Activated CD4-positive, alpha-beta memory T cell treated with anti-CD3 and anti-CD28 coated beads for 36 hours (primary cell): ENCODE measurements around the gene SLCO3A1. TPM values are rescaled to one million over a fixed set of nuclear protein-coding genes. Genes with fewer than 3 reads are reported as not detected.

Source experiments
- CTCF ChIA-PET: fragments of 350-600 bp; sonication (Branson Sonifier 250); formaldehyde crosslinking; loops from one replicate; lab custom pipeline; 2021; ENCODE audit warnings: antibody characterized with exemption, inconsistent platforms; lab: Charles Lee
- POLR2A ChIA-PET: fragments of 350-600 bp; sonication (Branson Sonifier 250); formaldehyde crosslinking; loops from one replicate; lab custom pipeline; 2021; ENCODE audit warnings: antibody characterized with exemption; lab: Charles Lee
- DNase-seq: peaks from one replicate; pipeline ENCODE4 v3.0.0-alpha.2; 2020
- H3K27ac Mint-ChIP-seq: one replicate; pipeline ENCODE4 v1.8.0; 2021; ENCODE audit warnings: mixed read lengths
- H3K27me3 Mint-ChIP-seq: one replicate; pipeline ENCODE4 v1.8.0; 2021; ENCODE audit warnings: mixed read lengths
- H3K36me3 Mint-ChIP-seq: one replicate; pipeline ENCODE4 v1.8.0; 2021; ENCODE audit warnings: mixed read lengths
- H3K4me1 Mint-ChIP-seq: one replicate; pipeline ENCODE4 v1.8.0; 2021; ENCODE audit warnings: low read depth, mixed read lengths
- H3K4me3 Mint-ChIP-seq: one replicate; pipeline ENCODE4 v1.8.0; 2021; ENCODE audit warnings: mild to moderate bottlenecking, mixed read lengths
- H3K9me3 Mint-ChIP-seq: one replicate; pipeline ENCODE4 v1.8.0; 2021; ENCODE audit warnings: mixed read lengths
- intact Hi-C: fragments of 100-400 bp; cut with micrococcal nuclease; formaldehyde crosslinking; loops from one replicate; pipeline ENCODE4 v1.15.1; 2023
- total RNA-seq, 2 experiments: library from RNA; stranded (reverse); gene quantifications; one replicate each; pipeline ENCODE4 v1.2.3, GENCODE V29; 2021

The SLCO3A1 gene
- total RNA-seq, 2 experiments from 2014 or later: 10.8 to 12.7 TPM

DNA sequence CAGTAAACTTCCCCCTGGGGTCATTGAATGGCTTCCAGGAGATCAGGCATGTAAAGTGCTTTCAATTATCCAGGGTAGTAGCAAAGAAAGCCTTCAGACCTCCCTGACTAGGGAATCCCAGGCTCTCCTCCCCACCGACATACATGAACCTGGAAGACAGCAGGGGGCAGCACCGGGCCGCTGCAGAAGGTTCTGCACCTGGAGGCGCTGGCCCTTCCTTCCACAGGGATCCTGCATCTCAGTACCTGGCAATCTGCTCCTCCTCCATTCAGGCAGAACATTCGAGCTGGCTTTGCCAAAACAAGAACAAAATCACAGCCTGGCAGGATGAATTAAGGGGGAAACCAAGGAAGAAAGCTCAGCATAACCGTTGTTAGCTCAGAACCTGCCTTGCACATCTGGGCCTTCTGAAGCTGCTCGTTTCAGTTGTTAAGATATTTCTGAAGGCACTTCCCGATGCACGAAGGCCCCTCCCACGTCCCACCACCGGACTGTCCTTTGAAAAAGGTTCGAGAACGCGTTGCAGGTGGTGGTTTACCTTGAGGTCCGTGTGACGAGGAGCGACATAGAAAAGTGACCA, 237.7 kb downstream of the SLCO3A1 start:
- H3K27ac Mint-ChIP-seq: no peak overlapping the region
- H3K9me3 Mint-ChIP-seq: no peaks in the 10 kb centered on the region
- no peaks in the 10 kb centered on the region for H3K27me3 Mint-ChIP-seq
- intact Hi-C loops: loop anchor here (10.0 kb wide), 1 partner anchor 534 kb away; no protein-coding TSS in a partner anchor
- DNase-seq: peak; percentile 31
- peaks cover 3% of the 10 kb centered on the region for H3K36me3 Mint-ChIP-seq
- ChIA-PET CTCF (interaction anchor here (0.8 to 3.5 kb wide), 9 partner anchors 9 to 820 kb away, joined by 3 to 12 read pairs (median 6); no protein-coding TSS in a partner anchor), POLR2A (no interaction called here)
- H3K4me3 Mint-ChIP-seq: no peak overlapping the region
- H3K4me1 Mint-ChIP-seq: peaks cover 25% of the 10 kb centered on the region

DNA sequence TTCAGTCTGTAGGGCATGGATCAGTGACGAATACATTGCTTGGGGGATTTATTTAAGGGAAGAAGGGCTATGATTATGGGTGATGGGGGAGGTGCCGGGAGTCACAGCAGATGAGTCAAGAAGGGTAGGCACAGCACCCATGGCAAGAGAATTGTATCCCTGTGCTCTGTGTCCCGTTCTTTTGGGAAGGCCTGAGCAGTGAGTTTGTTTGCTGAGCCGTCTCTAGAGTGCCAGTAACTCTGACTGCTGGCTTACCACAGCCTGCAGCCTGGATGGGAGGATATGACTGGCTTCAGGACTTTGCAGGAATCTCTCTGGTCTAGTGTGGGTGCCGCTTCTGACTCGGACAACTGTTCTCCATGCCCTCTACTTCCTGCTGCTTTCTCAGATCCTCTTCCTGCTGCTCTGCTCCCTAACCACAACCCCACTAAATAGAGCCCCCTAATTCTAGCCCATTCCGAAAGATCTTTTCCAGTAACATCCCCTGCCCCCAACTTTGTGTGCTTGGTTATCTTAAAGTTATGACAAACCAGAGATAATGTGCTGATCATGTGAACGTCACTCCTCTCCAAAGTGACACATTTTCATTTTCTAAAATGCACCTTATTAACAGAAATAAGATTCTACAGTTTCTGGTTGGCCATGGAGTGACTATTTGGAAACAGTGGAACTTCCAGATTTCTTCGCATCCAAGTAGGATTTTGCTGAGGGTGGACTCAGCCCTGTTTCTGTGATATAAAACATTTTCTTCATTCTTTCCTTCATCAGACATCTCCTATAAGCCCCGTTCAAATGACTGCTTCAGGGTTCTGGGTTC, 239.0 kb downstream of the SLCO3A1 start:
- DNase-seq: no peak
- Mint-ChIP-seq H3K4me3 (no peak overlapping the region), H3K4me1 (peaks cover 36% of the 10 kb centered on the region), H3K9me3 (no peaks in the 10 kb centered on the region), H3K36me3 (peaks cover 3% of the 10 kb centered on the region), H3K27me3 (no peaks in the 10 kb centered on the region), H3K27ac (no peak overlapping the region)
- ChIA-PET CTCF (interaction anchor here (1.0 to 1.2 kb wide), 2 partner anchors 10 to 133 kb away, joined by 6 to 7 read pairs; no protein-coding TSS in a partner anchor), POLR2A (no interaction called here)
- intact Hi-C loops: loop anchor here (10.0 kb wide), 1 partner anchor 532 kb away; no protein-coding TSS in a partner anchor

DNA sequence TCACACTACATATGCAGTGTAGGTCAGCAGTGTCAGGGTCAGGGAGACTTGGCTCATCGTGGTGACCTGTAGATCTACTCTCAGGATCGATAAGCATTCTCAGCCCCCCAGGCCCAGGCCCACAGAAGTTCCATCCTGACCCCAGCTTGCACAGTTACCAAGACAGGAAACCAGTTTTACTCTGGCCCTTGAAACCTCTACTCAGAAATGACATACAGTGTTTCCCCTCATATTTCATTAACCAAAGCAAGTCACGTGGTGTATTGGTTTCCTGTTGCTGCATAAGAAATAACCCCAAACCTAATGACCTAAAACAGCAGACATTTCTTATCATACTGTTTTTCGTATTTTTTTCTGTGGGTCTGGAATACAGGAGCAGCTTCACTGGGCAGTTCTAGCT, 242.2 kb downstream of the SLCO3A1 start:
- no peaks in the 10 kb centered on the region for H3K9me3 Mint-ChIP-seq
- intact Hi-C loops: loop anchor here (2.0 to 10.0 kb wide), 2 partner anchors 63 to 529 kb away; no protein-coding TSS in a partner anchor
- peak; percentile 43 for DNase-seq
- peaks cover 44% of the 10 kb centered on the region for H3K4me1 Mint-ChIP-seq
- no peaks in the 10 kb centered on the region for H3K27me3 Mint-ChIP-seq
- no peak overlapping the region for H3K4me3 Mint-ChIP-seq
- POLR2A ChIA-PET: no interaction called here
- CTCF ChIA-PET: interaction anchor here (1.1 to 1.2 kb wide), 3 partner anchors 309 to 389 kb away, joined by 3 to 4 read pairs (median 3); no protein-coding TSS in a partner anchor
- peak overlapping the region; percentile 73 for H3K27ac Mint-ChIP-seq
- H3K36me3 Mint-ChIP-seq: peaks cover 3% of the 10 kb centered on the region

DNA sequence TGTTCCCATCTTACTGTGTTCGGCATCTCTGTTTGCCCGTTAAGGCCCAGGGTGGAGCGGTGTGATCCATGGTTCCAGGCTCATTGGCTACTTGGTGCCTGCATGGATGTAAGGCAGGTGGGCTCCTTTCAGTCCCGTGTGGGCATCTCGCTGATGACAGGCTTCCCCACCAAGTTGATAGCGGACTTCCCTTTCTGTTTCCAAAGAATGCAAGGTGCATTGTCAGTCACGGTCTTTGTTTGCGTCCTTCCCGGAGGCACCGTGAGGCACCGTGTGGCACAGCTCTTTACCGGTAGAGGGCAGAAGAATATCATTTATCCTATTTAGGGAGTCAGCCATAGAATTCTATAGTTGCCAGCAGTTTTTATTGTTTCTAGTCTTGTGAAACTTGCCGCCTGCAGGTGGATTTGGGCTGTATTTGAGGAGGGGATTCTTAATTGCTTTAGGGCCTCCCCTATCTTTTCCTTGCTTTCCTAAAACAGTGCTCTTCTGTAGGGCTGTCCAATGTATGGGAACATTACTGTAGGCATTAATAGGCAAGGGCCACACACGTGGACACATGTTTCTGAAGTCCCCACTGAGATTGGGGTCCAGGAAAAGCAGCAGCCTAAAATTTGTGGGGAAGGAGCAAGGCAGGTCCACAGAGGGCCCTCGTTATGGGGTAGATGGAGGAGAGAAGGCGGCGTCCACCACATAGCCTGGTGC, 244.1 kb downstream of the SLCO3A1 start:
- ChIA-PET CTCF (interaction anchor here (0.7 to 2.2 kb wide), 9 partner anchors 10 to 796 kb away, joined by 3 to 15 read pairs (median 6); no protein-coding TSS in a partner anchor), POLR2A (no interaction called here)
- peak; percentile 66 for DNase-seq
- Mint-ChIP-seq H3K4me3 (no peak overlapping the region), H3K4me1 (peaks cover 50% of the 10 kb centered on the region), H3K36me3 (peaks cover 5% of the 10 kb centered on the region), H3K9me3 (no peaks in the 10 kb centered on the region), H3K27ac (peak overlapping the region; percentile 6), H3K27me3 (no peaks in the 10 kb centered on the region)
- intact Hi-C loops: loop anchor here (1.0 to 10.0 kb wide), 4 partner anchors 129 to 617 kb away; no protein-coding TSS in a partner anchor

DNA sequence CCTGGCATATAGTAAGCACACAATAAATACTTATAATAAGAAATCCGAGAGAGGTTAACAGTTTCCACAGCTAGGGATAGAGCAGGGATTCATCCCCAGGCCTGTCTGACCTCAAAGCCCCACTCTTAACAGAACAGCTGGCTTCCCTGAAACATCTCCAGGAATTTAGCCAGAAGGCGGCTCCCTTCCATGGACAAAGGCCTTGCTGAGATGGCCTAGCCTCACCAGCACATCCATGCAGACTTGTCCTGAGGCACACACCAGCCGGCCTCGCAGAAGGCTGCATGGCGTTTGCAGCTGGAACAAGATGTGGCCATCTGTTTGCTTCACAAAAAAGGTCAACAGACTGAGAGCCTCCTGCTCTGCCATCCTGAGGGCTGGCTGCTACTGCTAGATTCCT, 245.4 kb downstream of the SLCO3A1 start:
- intact Hi-C loops: loop anchor here (10.0 kb wide), 1 partner anchor 526 kb away; no protein-coding TSS in a partner anchor
- peaks cover 5% of the 10 kb centered on the region for H3K36me3 Mint-ChIP-seq
- H3K4me1 Mint-ChIP-seq: peaks cover 50% of the 10 kb centered on the region
- ChIA-PET POLR2A (no interaction called here), CTCF (interaction anchor here (0.7 to 2.2 kb wide), 7 partner anchors 9 to 617 kb away, joined by 3 to 15 read pairs (median 3); no protein-coding TSS in a partner anchor)
- DNase-seq: no peak
- H3K27me3 Mint-ChIP-seq: no peaks in the 10 kb centered on the region
- H3K4me3 Mint-ChIP-seq: no peak overlapping the region
- no peak overlapping the region for H3K27ac Mint-ChIP-seq
- no peaks in the 10 kb centered on the region for H3K9me3 Mint-ChIP-seq

DNA sequence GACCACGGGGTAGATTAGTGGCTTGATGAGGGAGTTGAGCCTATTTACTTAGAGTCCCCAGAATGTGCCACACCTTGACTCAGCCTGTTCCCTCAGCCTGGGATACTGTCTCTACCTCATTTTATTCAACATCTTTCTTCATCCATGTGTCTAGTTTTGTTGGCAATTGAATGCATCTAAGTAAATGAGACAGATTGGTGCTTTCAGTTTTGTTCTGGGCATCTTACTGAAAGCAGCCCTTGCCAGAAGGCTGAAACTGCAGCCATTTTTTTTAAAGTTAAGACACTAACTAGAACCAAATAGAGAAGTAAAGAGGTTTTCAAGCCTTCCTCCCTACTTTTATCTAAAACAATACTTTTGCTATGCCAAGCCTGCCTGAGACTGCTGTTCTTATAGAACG, 246.8 kb downstream of the SLCO3A1 start:
- Mint-ChIP-seq H3K4me1 (peaks cover 43% of the 10 kb centered on the region), H3K36me3 (peaks cover 5% of the 10 kb centered on the region), H3K27me3 (no peaks in the 10 kb centered on the region), H3K4me3 (no peak overlapping the region), H3K9me3 (no peaks in the 10 kb centered on the region), H3K27ac (no peak overlapping the region)
- intact Hi-C loops: no loop called here
- CTCF ChIA-PET: no interaction called here
- POLR2A ChIA-PET: no interaction called here
- DNase-seq: no peak

DNA sequence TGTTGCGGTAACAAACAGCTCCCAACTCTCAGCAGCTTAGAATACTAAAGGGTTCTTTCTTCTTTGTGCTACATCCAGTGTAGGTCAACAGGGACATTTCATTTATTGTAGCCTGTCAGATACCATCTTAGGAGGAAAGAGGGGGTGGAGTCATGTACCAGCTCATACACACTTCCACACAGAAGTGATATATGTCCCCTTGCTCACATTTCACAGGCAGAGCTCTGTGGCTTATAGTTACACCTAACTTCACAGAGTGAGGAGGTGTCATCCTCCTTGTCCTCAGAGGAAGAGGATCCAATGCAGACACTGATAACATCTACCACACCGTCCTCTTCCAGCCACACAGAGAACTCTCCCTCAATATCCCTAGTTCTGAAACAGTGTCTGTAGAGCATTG, 247.2 kb downstream of the SLCO3A1 start:
- Mint-ChIP-seq H3K4me3 (no peak overlapping the region), H3K27me3 (no peaks in the 10 kb centered on the region), H3K36me3 (peaks cover 7% of the 10 kb centered on the region), H3K4me1 (peaks cover 39% of the 10 kb centered on the region), H3K27ac (no peak overlapping the region), H3K9me3 (no peaks in the 10 kb centered on the region)
- ChIA-PET CTCF (interaction anchor here (0.9 to 2.2 kb wide), 3 partner anchors 10 to 614 kb away, joined by 3 to 9 read pairs (median 6); no protein-coding TSS in a partner anchor), POLR2A (no interaction called here)
- intact Hi-C loops: no loop called here
- no peak for DNase-seq

DNA sequence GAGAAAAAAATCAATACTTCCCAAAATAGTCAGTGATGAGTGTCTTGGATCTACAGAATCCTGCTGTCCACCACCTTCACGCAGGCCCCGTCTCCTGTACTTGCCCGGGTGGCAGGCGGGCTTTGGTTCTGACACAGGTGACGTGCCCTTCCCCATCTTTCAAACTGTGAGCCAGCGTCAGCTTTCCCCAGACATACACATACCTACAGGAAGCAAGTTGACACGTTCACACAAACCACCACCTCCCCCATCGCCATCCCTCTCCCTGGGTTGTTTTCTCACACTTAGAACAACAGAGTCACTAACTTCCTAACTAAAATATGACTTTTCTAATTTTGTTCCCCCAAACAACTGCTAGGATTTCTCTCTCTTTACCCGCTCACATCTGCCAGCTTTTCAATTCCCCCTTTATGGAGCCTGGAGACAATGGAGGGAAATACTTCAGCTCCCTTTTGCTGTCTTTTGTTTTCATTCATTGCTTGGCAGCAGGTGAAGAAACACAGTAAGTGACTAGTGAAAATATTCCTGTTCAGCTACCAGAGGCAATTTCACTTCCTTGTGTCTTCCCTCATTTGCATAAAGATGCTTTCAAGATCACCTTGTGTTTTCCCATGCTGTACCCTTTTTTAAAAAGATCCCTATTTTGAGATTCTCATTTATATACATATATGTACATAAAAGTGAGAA, 248.3 kb downstream of the SLCO3A1 start:
- peaks cover 28% of the 10 kb centered on the region for H3K4me1 Mint-ChIP-seq
- intact Hi-C loops: no loop called here
- H3K9me3 Mint-ChIP-seq: no peaks in the 10 kb centered on the region
- CTCF ChIA-PET: interaction anchor here (0.6 to 2.2 kb wide), 4 partner anchors 11 to 934 kb away, joined by 3 to 9 read pairs (median 5); no protein-coding TSS in a partner anchor
- no peak for DNase-seq
- H3K36me3 Mint-ChIP-seq: peaks cover 4% of the 10 kb centered on the region
- H3K4me3 Mint-ChIP-seq: no peak overlapping the region
- H3K27me3 Mint-ChIP-seq: no peaks in the 10 kb centered on the region
- H3K27ac Mint-ChIP-seq: no peak overlapping the region
- POLR2A ChIA-PET: no interaction called here

DNA sequence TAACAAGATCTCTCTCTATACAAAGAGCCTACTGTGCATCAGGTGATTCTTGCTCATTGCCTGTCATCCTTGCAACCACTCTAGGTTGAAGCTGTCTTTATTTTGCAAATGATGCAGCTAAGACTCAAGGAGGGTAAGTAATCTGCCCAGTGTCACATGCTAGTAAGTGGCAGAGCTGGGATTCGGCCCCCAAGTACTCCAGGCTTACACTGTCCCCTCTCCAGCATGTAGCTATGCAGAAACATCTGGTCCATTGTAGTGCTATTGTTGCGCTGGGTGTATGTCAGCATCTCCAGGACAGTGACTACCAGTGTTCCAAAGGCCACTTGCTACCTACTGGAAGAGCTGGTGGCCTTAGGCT, 248.9 kb downstream of the SLCO3A1 start:
- Mint-ChIP-seq H3K9me3 (no peaks in the 10 kb centered on the region), H3K36me3 (peaks cover 4% of the 10 kb centered on the region), H3K4me3 (no peak overlapping the region), H3K4me1 (peaks cover 24% of the 10 kb centered on the region), H3K27me3 (no peaks in the 10 kb centered on the region), H3K27ac (no peak overlapping the region)
- intact Hi-C loops: no loop called here
- ChIA-PET POLR2A (no interaction called here), CTCF (interaction anchor here (0.6 to 2.2 kb wide), 3 partner anchors 11 to 933 kb away, joined by 4 to 9 read pairs (median 6); no protein-coding TSS in a partner anchor)
- DNase-seq: no peak

DNA sequence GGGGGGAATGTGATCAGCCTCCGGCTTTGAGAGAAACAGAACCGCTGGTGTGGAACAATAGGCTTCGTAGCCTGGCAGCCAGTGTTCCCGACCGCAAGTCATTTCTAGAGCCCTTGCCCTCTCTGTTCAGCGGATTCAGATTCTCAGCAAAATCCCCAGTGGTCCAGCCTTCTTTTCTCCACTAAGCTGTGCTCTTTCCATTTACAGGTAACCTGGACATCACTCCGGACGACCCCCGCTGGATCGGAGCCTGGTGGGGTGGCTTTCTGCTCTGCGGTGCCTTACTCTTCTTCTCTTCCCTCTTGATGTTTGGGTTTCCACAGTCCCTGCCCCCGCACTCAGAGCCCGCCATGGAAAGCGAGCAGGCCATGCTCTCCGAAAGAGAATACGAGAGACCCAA, 250.6 kb downstream of the SLCO3A1 start:
- Mint-ChIP-seq H3K4me3 (no peak overlapping the region), H3K27me3 (no peaks in the 10 kb centered on the region), H3K27ac (no peak overlapping the region), H3K36me3 (peaks cover 4% of the 10 kb centered on the region), H3K9me3 (no peaks in the 10 kb centered on the region), H3K4me1 (peaks cover 23% of the 10 kb centered on the region)
- DNase-seq: no peak
- POLR2A ChIA-PET: no interaction called here
- intact Hi-C loops: no loop called here
- CTCF ChIA-PET: no interaction called here

DNA sequence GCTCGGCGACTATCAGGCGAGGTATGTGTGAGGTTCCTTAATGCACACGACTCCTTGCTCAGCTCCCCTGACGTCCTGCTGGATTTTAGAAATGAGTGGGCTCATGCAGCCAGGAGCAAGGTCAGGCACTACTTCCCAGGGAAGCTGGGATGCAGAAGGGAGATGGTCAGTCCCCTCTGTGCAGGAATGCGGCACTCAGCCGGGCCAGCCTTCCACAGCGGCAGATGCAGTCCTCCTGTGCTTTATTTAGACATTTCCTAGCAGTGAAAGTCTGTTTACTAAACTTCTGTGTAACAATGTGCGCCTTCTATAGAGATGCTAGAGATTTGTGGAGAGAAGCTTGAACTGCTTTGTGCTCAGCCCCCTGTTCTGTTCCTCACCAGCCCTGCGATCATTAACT, 252.1 kb downstream of the SLCO3A1 start:
- Mint-ChIP-seq H3K9me3 (no peaks in the 10 kb centered on the region), H3K4me3 (no peak overlapping the region), H3K36me3 (peaks cover 4% of the 10 kb centered on the region), H3K27ac (no peak overlapping the region), H3K27me3 (no peaks in the 10 kb centered on the region), H3K4me1 (peaks cover 17% of the 10 kb centered on the region)
- POLR2A ChIA-PET: no interaction called here
- intact Hi-C loops: no loop called here
- CTCF ChIA-PET: interaction anchor here (1.3 kb wide), 1 partner anchor 609 kb away, joined by 4 read pairs; no protein-coding TSS in a partner anchor
- DNase-seq: no peak
